Measurements from ENCODE around the gene CCDC169.

- TF ChIP-seq POLR2AphosphoS5 (IDR thresholded peaks at IDR 0.05; ENCODE audit: low read depth, low read length), result no peak
- no peak for TF ChIP-seq MZF1 (CRISPR knock-in tag; IDR thresholded peaks at IDR 0.05; ENCODE audit: borderline replicate concordance)
- no peak for TF ChIP-seq CREM (IDR thresholded peaks at IDR 0.05)
- TF ChIP-seq CREM (CRISPR knock-in tag; IDR thresholded peaks at IDR 0.05), result no peak
- no peak for TF ChIP-seq POLR2A (IDR thresholded peaks at IDR 0.05; ENCODE audit: insufficient read depth in 1 of 2, low read depth in 2 of 2, low read length in 2 of 2)
- TF ChIP-seq TCF7L2 (IDR thresholded peaks at IDR 0.05; ENCODE audit: low read depth, low read length), result no peak
- no peak for TF ChIP-seq DNMT1 (CRISPR knock-in tag; IDR thresholded peaks at IDR 0.05)
- TF ChIP-seq, protein P1, sequence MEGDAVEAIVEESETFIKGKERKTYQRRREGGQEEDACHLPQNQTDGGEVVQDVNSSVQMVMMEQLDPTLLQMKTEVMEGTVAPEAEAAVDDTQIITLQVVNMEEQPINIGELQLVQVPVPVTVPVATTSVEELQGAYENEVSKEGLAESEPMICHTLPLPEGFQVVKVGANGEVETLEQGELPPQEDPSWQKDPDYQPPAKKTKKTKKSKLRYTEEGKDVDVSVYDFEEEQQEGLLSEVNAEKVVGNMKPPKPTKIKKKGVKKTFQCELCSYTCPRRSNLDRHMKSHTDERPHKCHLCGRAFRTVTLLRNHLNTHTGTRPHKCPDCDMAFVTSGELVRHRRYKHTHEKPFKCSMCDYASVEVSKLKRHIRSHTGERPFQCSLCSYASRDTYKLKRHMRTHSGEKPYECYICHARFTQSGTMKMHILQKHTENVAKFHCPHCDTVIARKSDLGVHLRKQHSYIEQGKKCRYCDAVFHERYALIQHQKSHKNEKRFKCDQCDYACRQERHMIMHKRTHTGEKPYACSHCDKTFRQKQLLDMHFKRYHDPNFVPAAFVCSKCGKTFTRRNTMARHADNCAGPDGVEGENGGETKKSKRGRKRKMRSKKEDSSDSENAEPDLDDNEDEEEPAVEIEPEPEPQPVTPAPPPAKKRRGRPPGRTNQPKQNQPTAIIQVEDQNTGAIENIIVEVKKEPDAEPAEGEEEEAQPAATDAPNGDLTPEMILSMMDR (CRISPR knock-in tag; IDR thresholded peaks at IDR 0.05), result no peak
These were observed 72.9 kb downstream of the CCDC169 start for GRCh38 chr13:36224730-36225129.
